HUDEP-2 (cell line): ENCODE data around the gene RAP1GAP2.
"Not testable (repeated sequence)": the region's sequence is repeated elsewhere in the genome, so short reads cannot be mapped to it uniquely, and the experiment has no call there.

Experiments used
- DNase-seq, 76 experiments: peaks; one replicate each; lab custom pipeline; 2025; ENCODE audit not compliant: unreplicated experiment in 76 of 76; lab: John Stamatoyannopoulos, UW

Gene RAP1GAP2

GRCh38 chr17:2814049-2814448, 17.8 kb downstream of the RAP1GAP2 start:
- no peak for DNase-seq

GRCh38 chr17:2814481-2815341, 18.5 kb downstream of the RAP1GAP2 start:
- peak in 4 of 76 experiments; percentile 6 to 26 (median 20) for DNase-seq

DNA sequence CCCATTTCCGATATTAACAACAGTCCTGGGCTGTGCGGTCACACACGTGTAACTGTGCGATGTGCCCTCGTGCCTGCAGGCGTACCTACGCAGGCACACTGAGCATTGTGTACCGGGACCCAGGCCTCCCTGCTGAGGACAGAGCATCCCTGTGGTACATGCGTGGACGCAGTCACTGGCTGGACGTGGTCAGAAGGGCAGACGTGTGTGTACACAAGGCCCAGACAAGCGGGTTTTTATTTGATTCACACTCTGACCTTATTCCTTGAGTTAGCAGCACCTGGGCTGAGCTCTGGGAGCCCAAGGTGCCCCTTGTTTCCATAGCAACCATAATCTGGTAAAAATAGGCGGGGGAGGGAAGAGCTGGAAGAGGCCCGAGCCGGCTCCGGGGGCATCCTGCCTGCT, 19.5 kb downstream of the RAP1GAP2 start:
- DNase-seq = no peak

- no peak for DNase-seq
Measured at GRCh38 chr17:2816688-2817087, 20.4 kb downstream of the RAP1GAP2 start.

GRCh38 chr17:2819294-2819693, 23.1 kb downstream of the RAP1GAP2 start:
- not testable (repeated sequence) for DNase-seq

DNA sequence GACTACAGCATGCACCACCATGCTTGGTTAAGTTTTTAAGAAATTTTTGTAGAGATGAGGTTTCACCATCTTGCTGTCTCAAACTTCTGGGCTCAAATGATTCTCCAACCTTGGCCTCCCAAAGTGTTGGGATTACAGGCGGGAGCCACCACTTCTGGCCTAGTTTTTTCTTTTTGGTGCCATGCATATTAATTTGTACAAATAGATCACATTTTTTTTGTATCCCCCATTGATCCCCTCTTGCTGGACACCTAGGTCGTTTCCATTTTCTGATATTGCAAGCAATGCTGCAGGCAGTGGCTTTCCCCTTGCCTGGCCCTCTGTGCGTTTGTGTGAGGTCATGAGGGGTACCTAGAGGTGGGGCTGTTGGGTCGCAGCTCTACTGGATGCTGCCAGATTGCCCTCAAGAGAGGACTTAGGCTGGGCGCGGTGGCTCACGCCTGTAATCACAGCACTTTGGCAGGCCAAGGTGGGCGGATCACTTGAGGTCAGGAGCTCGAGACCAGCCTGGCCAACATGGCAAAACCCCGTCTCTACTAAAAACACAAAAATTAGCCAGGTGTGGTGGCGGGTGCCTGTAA, 23.8 kb downstream of the RAP1GAP2 start:
- no peak for DNase-seq

- no peak for DNase-seq
Measured at GRCh38 chr17:2821868-2822267, 25.6 kb downstream of the RAP1GAP2 start.

- no peak for DNase-seq
Measured at GRCh38 chr17:2822358-2822757, 26.1 kb downstream of the RAP1GAP2 start.

DNA sequence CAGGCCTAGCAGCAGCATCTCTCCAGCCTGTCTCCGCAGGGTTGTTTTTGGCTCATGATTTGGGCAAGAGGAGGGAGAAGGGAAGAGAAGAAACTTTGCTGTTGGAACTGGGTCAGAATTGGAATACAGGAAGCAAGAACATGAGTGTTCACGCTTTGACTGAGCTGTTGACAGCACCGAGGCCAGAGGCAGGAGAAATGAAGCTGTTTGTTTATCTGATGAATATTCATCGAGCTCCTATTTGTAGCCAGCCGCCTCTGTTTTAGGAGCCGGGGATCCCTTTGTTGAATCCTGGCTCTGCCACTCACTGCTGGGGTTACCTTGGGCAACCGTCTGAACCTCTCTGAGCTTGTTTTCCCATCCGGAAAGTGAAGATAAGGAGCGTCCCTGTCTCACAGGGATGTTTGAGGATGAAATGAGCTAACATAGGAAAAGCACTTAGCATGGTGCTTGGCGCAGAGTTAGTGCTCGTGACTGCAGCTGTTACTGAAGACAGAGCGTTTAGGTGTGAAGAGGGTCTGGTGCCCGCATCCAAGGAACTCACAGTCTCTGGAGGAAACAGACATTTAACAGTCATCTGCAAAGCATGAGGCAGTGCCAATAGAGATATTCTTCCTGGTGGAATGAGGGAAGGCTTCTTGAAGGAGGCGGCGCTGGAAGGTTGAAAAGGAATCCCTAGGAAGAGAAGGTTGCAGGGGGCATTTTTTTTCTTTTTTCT, 29.2 kb downstream of the RAP1GAP2 start:
- DNase-seq = no peak

DNA sequence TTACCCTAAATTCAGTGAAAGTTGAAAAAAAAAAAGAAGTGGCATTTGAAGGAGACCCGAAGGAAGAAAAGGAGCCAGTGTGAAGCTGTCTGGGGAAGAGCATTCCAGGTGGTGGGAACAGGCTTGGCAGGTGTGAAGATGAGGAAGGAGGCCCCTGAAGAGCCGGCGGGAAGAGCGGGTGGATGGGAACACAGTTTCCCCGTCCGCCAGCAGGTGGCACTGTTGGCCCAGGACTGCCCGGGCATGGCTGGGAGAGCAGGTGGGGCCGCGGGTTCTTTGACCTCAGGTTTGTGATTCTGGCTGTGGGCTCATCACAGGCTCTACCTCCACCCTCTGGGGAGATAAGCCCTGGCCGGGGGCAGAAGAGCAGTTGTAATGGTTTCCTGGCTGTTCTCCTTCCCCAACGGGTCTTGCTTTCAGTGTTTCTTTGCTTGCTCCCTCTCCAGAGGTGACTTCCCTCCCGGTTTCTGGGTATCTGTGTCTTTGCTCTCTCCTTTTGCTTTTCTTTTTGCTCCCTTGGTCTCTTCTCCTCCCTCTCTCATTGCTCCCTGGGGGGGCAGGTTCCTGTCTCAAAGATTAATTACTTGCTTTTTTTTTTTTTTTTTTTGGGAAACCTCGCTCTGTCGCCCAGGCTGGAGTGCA, 32.3 kb downstream of the RAP1GAP2 start:
- peak in 59 of 76 experiments; percentile 7 to 75 (median 48) for DNase-seq

GRCh38 chr17:2830678-2831077, 34.4 kb downstream of the RAP1GAP2 start:
- DNase-seq = no peak

DNA sequence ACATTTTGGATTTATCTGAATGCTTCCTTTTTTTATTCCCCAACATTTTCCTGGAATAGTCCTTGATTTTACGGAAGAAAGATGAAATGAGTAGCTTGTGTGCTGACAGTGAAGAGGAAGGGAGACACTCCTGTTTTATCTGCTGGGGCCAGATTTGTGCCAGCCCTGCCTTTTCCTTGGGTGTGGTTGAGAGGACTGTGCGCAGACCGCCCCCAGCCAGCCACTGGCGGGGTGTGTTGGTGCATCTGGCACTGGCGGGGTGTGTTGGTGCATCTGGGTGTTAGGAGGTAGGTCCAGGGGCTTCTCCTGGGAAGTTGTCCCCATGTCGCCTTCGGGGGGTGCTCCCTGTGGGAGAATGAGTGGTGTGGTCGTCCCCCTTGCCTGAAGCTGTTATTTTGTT, 39.5 kb downstream of the RAP1GAP2 start:
- peak in 67 of 76 experiments; percentile 7 to 76 (median 51) for DNase-seq

DNA sequence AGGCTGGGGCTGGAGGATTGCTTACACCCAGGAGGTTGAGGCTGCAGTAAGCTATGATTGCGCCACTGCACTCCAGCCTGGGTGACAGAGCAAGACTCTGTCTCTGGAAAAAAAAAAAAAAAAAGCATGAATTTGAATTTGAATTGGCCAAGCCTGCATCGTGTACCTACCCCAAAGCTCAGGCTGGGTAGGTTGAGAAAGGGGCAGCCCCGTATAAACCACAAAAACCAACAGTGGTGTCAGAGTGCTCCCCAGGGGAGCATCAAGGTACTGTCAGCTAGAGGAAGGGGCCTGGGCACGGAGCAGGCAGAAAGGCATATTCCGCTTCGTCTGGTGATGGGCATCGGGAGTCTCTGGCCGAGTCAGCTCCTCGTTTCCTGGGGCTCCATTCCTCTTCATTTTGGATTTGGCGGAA, 40.9 kb downstream of the RAP1GAP2 start:
- DNase-seq = no peak

DNA sequence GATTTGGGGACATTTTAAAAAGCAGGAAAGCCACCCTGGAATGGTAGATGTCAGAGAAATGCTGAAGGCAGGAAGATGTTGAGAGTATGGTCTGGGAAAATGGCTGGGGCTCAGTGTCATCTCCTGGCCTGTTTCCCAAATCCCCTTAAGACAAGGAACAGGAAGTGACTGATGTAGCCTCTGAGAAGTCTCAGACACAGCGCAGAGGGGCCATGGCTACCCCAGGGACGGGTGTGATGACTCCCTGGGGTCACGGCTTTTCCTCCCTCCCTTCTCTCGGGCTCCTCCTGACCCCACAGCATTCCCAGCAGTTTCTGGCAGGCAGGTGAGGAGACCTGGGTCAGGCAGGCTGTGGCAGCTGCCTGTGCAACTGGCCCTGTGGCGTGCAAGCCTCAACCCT, 45.4 kb downstream of the RAP1GAP2 start:
- DNase-seq = no peak

DNA sequence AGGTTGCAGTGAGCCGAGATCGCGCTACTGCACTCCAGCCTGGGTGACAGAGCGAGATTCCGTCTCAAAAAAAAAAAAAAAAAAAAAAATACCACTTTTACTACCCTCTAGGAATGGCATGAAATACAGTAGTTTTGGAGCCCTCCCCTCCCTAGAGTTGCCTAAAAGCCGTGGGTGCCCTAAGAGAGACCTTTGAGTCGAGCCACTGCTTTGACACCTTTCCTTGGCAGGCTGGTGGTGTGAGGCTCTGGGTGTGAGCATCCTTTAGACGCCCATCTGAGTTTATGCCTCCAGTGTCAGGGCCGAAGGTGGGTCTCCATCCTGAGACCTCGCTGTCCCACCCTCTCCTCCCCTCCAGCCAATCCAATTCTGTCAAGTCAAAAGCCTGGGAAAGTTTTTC, 46.2 kb downstream of the RAP1GAP2 start:
- no peak for DNase-seq

DNA sequence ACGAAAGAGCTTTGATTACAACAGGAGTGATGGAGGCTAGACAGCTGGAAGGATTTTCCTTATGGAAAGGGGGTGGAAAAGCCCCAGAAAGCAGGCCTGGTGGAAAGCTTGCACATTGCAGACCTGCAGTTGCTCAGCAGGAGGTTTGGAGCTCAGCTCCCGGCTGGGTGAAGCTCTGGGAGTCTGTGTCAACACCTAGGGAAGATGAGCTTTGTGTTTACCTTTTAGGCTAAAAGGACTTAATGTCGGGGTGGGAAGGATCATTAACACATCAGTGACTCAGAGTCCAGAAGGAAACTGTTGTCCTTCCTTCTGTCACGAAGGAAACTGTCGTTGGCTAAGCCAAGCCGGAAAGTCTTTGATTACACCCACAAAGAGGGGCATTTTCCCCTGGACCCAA, 48.2 kb downstream of the RAP1GAP2 start:
- no peak for DNase-seq

DNA sequence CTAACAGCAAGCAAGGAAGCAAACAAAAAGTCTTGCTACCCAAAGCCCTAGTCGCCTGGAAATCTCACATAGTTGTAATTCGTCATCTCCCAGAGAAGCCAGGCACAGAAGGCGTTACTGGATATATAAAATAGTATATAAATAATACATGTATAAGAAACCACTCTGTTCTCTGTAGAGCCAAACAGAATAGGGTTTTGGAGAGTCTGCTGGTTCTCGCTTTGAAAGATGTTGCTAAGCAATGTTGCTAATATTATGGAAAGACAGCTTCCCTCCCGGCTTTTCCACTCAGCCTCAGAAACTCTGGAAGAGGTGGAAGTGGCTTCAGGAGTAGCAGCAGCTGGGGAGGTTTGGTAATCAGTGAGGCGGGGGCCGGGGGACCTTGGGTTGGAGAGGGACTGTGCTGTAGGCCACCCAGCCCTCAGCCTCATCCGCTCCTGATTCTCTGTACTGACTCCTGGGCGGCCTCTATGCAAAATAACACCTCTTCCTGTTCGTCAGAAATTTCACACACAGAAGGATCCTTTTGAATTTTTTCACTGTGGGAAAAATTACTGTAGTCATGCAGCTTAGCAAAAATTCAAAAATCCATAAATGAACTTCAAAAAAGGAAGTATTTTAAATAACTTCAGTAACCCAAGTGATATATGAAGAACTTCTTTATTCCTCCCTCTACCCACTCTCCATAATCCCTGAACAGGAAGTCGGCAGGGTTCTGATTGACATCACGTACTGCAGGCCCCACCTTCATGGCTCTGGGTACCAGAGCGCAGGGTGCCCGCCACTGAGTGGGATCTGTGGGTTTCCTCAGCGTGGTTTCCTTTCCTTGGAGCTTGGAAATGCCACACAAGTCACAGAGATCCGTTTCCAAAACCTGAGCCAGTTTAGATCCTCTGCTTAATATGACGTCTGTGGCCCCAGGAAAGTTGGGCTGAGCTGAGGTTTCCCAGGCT, 51.4 kb downstream of the RAP1GAP2 start:
- no peak for DNase-seq

DNA sequence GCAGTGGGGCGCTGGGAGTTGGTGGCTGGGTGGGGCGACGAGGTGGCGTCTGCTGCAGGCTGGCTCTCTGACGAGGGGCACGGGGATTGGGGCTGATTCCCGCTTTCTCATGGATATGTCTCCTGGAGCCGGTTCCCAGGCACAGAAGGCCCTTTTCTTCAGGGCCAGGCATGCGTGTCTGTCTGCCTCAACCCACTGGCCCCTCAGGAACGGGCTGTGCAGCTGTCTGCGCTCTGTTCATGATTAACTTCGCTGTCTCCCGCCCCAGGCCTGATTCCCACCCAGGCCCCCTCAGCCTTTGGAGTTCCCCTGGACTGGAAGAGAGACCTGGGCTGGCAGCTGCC, 53.1 kb downstream of the RAP1GAP2 start:
- no peak for DNase-seq

DNA sequence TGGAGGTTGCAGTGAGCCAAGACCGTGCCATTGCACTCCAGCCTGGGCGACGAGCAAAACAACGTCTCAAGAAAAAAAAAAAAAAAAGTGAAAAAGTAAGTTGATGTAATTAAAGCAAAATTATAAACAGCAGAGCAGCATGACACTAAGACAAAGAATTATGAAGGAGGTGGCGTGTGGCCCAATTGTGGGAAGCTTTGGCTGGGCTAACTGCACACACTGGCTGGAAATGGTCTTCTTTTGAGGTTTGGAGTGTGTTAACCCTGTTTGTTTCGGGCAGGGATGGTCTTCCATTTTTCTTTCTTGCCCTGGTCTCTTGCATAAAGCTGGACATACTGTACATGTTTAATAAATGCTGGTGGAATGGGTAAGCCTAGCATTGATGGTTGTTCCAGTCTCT, 54.8 kb downstream of the RAP1GAP2 start:
- no peak for DNase-seq

DNA sequence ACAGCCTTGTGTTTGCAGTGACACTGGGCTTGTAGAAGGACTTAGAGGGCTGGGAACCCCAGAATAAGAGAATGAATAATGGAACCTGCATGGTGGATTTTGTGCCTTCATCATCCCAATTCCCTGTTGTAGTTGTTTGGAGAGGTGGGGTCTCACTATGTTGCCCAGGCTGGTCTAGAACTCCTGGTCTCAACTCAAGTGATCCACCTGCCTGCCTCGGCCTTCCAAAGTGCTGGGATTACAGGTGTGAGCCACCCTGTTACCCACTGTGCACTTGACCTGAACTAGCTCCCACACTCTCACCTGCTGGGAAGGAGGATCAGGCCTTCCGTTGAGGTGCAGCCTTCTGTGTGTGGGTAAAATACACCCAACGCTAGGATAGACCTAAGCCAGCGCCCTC, 55.4 kb downstream of the RAP1GAP2 start:
- no peak for DNase-seq
